K562 (cell line): ENCODE measurements around the gene KRTCAP2. TPM values are rescaled to one million over a fixed set of nuclear protein-coding genes. Genes with fewer than 3 reads are reported as not detected.
A peak's percentile ranks its signal among the peaks of the same experiment; 100 is the strongest.

Experiments used
- ATAC-seq: fragments of 200-7000 bp; cut with Tn5 transposase; 3 replicates; pipeline ENCODE4 v1.9.1; 2020; ENCODE audit warnings: moderate library complexity
- BruUV-seq: library from RNA; stranded (reverse); fragments of 400-500 nt; replicated peaks from 2 replicates; lab custom pipeline; 2021; lab: Mats Ljungman, UMichigan
- CTCF ChIA-PET: fragments of 300-600 bp; formaldehyde crosslinking; extraction: SDS; loops from one replicate; lab custom pipeline; 2021; ENCODE audit warnings: low intra/inter-chr PET ratio; lab: Yijun Ruan, JAX
- POLR2A ChIA-PET: fragments of 300-600, 350-650 bp; sonication (Branson Sonifier 250); formaldehyde crosslinking; extraction: SDS; loops from one replicate; lab custom pipeline; 2021; ENCODE audit warnings: antibody characterized with exemption, inconsistent platforms; lab: Yijun Ruan, JAX
- DNase-seq, 4 experiments: peaks; one replicate each; pipeline versions ENCODE4 v3.0.0 to v3.0.0-alpha.2; 2011 to 2018; ENCODE audit warnings: low spot score in 3 of 4, mixed read lengths in 3 of 4; ENCODE audit errors: extremely low read depth in 1 of 4
- FAIRE-seq: peaks from 2 replicates; lab custom pipeline; 2011; peaks lifted over from hg19 to GRCh38; lab: Jason Lieb, UNC
- H2AFZ ChIP-seq: 2 replicates; pipeline ENCODE4 v1.6.0; 2011; ENCODE audit warnings: low read depth, low read length, control low read depth, inconsistent platforms
- H3K27ac ChIP-seq: fragments of 200-600 bp; 3 replicates; pipeline ENCODE4 v1.8.0; 2011; ENCODE audit warnings: low read depth, mild to moderate bottlenecking, control low read depth, inconsistent platforms, low read length, moderate library complexity, mixed read lengths; ENCODE audit errors: extremely low read depth
- H3K27me3 ChIP-seq, 2 experiments: fragments of 300-600 bp in 1 of 2; 2 replicates in 1 of 2; 3 replicates in 1 of 2; pipeline versions ENCODE4 v1.6.0 to v1.8.0; 2011; ENCODE audit warnings: inconsistent platforms in 2 of 2, low read length in 2 of 2, mild to moderate bottlenecking in 1 of 2, mixed read lengths in 1 of 2, moderate library complexity in 1 of 2; ENCODE audit not compliant: control insufficient read depth in 2 of 2, insufficient read depth in 2 of 2
- H3K36me3 ChIP-seq: fragments of 300-600 bp; 3 replicates; pipeline ENCODE4 v1.8.0; 2011; ENCODE audit warnings: mild to moderate bottlenecking, low read length, inconsistent platforms; ENCODE audit not compliant: control insufficient read depth, insufficient read depth
- H3K4me1 ChIP-seq, 2 experiments: fragments of 200-600 bp in 1 of 2; replicated peaks in 1 of 2; 2 replicates in 1 of 2; 3 replicates in 1 of 2; pipeline versions ENCODE4 v1.5.1 to v1.8.0; 2011; ENCODE audit warnings: inconsistent platforms in 2 of 2, low read length in 2 of 2, mild to moderate bottlenecking in 1 of 2, mixed read lengths in 1 of 2, moderate library complexity in 1 of 2; ENCODE audit not compliant: control insufficient read depth in 2 of 2, insufficient read depth in 2 of 2
- H3K4me2 ChIP-seq: 2 replicates; pipeline ENCODE4 v1.6.1; 2011; ENCODE audit warnings: low read length, control low read depth, inconsistent platforms, mixed read lengths; ENCODE audit not compliant: insufficient read depth
- H3K4me3 ChIP-seq: fragments of 200-600 bp; sonication (generic), shearing (Covaris generic); 2 replicates; pipeline ENCODE4 v1.5.1; 2016; ENCODE audit warnings: control low read depth, inconsistent platforms
- H3K79me2 ChIP-seq: fragments of 200-600 bp; 3 replicates; pipeline ENCODE4 v1.8.0; 2011; ENCODE audit warnings: low read length, inconsistent platforms; ENCODE audit not compliant: control insufficient read depth, insufficient read depth
- H3K9ac ChIP-seq, 2 experiments: 2 replicates each; pipeline versions ENCODE4 v1.6.0 to v1.6.1; 2011; ENCODE audit warnings: low read depth in 2 of 2, low read length in 2 of 2, control low read depth in 1 of 2, inconsistent platforms in 1 of 2, mild to moderate bottlenecking in 1 of 2, mixed read lengths in 1 of 2; ENCODE audit not compliant: insufficient read depth in 1 of 2
- H3K9me1 ChIP-seq: one replicate; pipeline ENCODE4 v1.6.0; 2011; ENCODE audit warnings: inconsistent platforms, mild to moderate bottlenecking, low read length, moderate library complexity; ENCODE audit not compliant: control insufficient read depth, insufficient read depth
- H3K9me3 ChIP-seq: replicated peaks from 2 replicates; pipeline ENCODE4 v1.5.1; 2011; ENCODE audit warnings: low read depth, low read length, inconsistent platforms; ENCODE audit not compliant: control insufficient read depth, insufficient read depth
- H4K20me1 ChIP-seq: replicated peaks from 2 replicates; pipeline ENCODE4 v1.6.1; 2011; ENCODE audit warnings: low read length, inconsistent platforms, mixed read lengths; ENCODE audit not compliant: control insufficient read depth, insufficient read depth
- ELF4 ChIP-seq: fragments of 450-650 bp; formaldehyde crosslinking; IDR thresholded peaks from 2 replicates; pipeline ENCODE4 v1.4.0; 2022; ENCODE audit warnings: missing genetic modification characterization
- KAT2B ChIP-seq: IDR thresholded peaks from one replicate; pipeline ENCODE4 v1.6.1; 2012; ENCODE audit warnings: low read depth, mild to moderate bottlenecking, control low read depth, inconsistent platforms, low read length, moderate library complexity
- KDM2B ChIP-seq: fragments of 250-450 bp; sonication (Bioruptor Pico); IDR thresholded peaks from 2 replicates; pipeline ENCODE4 v1.8.0; 2021; ENCODE audit warnings: mild to moderate bottlenecking, moderate library complexity
- MAFF ChIP-seq: IDR thresholded peaks from 2 replicates; pipeline ENCODE4 v1.6.1; 2012; ENCODE audit warnings: low read length, improper control_type of control experiment
- ZBTB1 ChIP-seq: sonication (generic); formaldehyde crosslinking; IDR thresholded peaks from 2 replicates; pipeline ENCODE4 v1.8.1; 2023; ENCODE audit warnings: missing genetic modification reagents, low read depth, mild to moderate bottlenecking, borderline replicate concordance
- ZC3H4 ChIP-seq: sonication (generic); formaldehyde crosslinking; IDR thresholded peaks from 2 replicates; pipeline ENCODE4 v1.9.0; 2021; ENCODE audit warnings: missing genetic modification reagents, borderline replicate concordance
- ZNF121 ChIP-seq: sonication (generic); formaldehyde crosslinking; conservative IDR thresholded peaks from 2 replicates; pipeline ENCODE4 v1.8.0; 2022; ENCODE audit warnings: missing genetic modification reagents
- ZNF133 ChIP-seq: fragments of 250-450 bp; sonication (Bioruptor Pico); IDR thresholded peaks from 2 replicates; pipeline ENCODE4 v1.4.0; 2020; ENCODE audit warnings: mild to moderate bottlenecking
- WGBS: fragments of 100-300 bp; shearing (Covaris generic); methylation state at CpG from one replicate; pipeline ENCODE4 v1.1.6; 2016; ENCODE audit warnings: low coverage, mixed read lengths; ENCODE audit not compliant: insufficient coverage; ENCODE audit errors: missing lambda C conversion rate; 5-methylcytosine and 5-hydroxymethylcytosine counted together
- in situ Hi-C: fragments of 300-500 bp; cut with MboI; formaldehyde crosslinking; loops from 4 replicates; pipeline ENCODE4 v1.15.0; 2018; ENCODE audit warnings: inconsistent platforms, mixed read lengths
- intact Hi-C: fragments of 100-400 bp; cut with micrococcal nuclease; formaldehyde crosslinking; loops from 2 replicates; pipeline ENCODE4 v1.14.2; 2022
- polyA plus RNA-seq, 8 experiments: library from polyadenylated mRNA; depleted of rRNA in 4 of 8; stranded (reverse) in 5 of 8; unstranded in 3 of 8; fragments of >200 nt; fragmentation: Nextera tagmentation in 2 of 8; fragmentation: Illumina TruSeq in 1 of 8; extraction: Ambion mirVana in 2 of 8; extraction: Trizol in 1 of 8; gene quantifications; 2 replicates each; pipeline versions ENCODE4 v1.2.1 to v1.2.3, GENCODE V29; 2011 to 2014; ENCODE audit warnings: inconsistent platforms in 1 of 8, missing spikeins in 1 of 8
- total RNA-seq, 7 experiments: library from RNA; depleted of rRNA in 6 of 7; stranded (reverse); fragments of >200 nt in 6 of 7; fragmentation: Illumina TruSeq in 2 of 7; extraction: Trizol in 2 of 7; gene quantifications; 2 replicates each; pipeline versions ENCODE4 v1.2.1 to v1.2.3, GENCODE V29; 2011 to 2021; ENCODE audit warnings: low replicate concordance in 1 of 7
- TF ChIP-seq, protein P1 (sequence below): sonication (generic); formaldehyde crosslinking; IDR thresholded peaks from 2 replicates; pipeline ENCODE4 v1.9.0; 2022; ENCODE audit warnings: mild to moderate bottlenecking, missing genetic modification reagents
- TF ChIP-seq, protein P2 (sequence below): fragments of 250-450 bp; sonication (Bioruptor Pico); IDR thresholded peaks from 2 replicates; pipeline ENCODE4 v1.4.0; 2020; ENCODE audit warnings: mild to moderate bottlenecking
- TF ChIP-seq, protein P3 (sequence below), 2 experiments: fragments of 200-800 bp in 1 of 2; sonication (Bioruptor generic) in 1 of 2; sonication (generic) in 1 of 2; formaldehyde crosslinking in 1 of 2; IDR thresholded peaks in 1 of 2; conservative IDR thresholded peaks in 1 of 2; 2 replicates each; pipeline versions ENCODE4 v1.5.0 to v1.6.1; 2016 to 2020; ENCODE audit warnings: missing compliant biosample characterization in 1 of 2, missing genetic modification characterization in 1 of 2, missing genetic modification reagents in 1 of 2
- TF ChIP-seq, protein P4 (sequence below): fragments of 250-450 bp; sonication (Bioruptor Pico); IDR thresholded peaks from 2 replicates; pipeline ENCODE4 v1.5.1; 2021; ENCODE audit warnings: mild to moderate bottlenecking

KRTCAP2 gene
- total and polyA plus RNA-seq, 9 of the 15 experiments (the other 6 are each of a cell fraction or from before 2014, with no cell fraction given), result 126 to 436 (median 244) TPM

DNA sequence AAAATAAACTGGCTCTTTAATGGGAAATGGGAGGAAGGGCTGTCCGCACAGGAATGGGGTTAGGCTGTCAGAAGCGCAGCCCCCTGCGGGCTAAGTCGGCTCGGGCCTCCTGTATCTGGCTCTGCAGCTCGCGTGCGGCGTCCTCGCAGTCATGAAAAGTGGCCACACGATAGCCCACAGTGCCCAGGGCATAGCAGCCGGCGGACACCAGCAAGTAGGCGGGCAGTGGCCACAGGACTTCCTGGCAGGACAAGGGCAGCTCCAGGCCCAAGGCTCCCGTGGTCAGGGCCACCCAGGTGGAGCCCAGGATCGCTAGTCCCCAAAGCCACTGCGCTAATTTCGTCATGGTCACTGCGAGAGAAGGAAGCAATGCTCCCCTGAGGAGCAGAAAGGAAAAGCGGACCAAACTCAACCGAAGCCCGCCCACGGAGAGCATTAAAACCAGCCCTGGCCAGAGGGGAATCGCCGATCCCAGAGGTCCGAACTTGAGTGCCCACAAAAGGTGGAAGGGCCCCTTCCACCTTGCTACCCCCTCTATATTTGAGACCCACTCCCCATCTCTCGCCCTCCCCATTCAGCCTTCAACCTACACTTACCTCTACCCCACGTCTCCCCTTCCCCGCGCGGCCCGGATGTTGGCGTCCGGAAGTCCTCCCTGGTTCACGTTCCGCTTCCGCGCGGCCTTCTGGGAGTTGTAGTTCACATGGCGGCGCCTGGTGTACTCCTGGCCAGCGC lies 33.0 kb downstream of the KRTCAP2 start, which contains the start of gene DPM3 (continued):
- TF ChIP-seq, protein P1, sequence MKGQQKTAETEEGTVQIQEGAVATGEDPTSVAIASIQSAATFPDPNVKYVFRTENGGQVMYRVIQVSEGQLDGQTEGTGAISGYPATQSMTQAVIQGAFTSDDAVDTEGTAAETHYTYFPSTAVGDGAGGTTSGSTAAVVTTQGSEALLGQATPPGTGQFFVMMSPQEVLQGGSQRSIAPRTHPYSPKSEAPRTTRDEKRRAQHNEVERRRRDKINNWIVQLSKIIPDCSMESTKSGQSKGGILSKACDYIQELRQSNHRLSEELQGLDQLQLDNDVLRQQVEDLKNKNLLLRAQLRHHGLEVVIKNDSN, result peak; percentile 4; the same call in 1 of the 2 replicates
- TF ChIP-seq, protein P2, sequence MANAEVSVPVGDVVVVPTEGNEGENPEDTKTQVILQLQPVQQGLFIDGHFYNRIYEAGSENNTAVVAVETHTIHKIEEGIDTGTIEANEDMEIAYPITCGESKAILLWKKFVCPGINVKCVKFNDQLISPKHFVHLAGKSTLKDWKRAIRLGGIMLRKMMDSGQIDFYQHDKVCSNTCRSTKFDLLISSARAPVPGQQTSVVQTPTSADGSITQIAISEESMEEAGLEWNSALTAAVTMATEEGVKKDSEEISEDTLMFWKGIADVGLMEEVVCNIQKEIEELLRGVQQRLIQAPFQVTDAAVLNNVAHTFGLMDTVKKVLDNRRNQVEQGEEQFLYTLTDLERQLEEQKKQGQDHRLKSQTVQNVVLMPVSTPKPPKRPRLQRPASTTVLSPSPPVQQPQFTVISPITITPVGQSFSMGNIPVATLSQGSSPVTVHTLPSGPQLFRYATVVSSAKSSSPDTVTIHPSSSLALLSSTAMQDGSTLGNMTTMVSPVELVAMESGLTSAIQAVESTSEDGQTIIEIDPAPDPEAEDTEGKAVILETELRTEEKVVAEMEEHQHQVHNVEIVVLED, result peak; percentile 71
- TF ChIP-seq ZNF121, result no peak

DNA sequence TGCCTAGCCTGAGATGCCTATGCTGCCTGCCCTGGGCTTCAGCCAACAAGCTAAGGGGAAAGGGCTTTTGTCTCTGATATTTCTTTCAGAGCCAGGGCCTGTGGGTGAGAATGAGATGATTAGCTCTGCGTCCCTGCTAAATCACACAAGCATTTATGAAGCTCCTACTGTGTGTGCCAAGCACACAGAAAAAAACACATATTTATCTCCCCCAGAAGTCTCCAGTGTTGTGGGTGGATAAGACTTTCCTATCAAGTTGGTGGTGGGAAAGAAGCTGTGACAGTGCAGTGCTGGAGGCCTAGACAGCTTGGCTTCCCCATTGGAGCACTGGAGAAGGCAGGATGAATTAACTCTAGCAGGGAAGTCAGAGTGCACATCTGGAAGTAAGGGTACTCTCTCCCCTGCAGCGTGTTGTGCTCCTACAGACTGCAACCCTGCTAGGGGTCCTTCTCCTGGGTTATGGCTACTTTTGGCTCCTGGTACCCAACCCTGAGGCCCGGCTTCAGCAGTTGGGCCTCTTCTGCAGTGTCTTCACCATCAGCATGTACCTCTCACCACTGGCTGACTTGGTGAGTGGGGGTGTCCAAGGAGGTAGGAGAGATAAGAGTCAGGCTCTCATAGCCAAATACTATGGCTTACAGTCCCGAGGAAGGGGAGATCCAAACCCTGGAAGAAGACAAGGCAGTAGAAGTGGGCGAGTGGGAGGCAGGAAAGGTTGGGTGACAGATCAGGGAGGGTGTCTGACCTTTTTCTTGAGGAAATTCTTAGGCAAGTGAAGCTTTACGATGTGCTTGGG lies 35.8 kb downstream of the KRTCAP2 start:
- Histone ChIP-seq H4K20me1 (no peaks in the 10 kb centered on the region), H2AFZ (no peak overlapping the region), H3K4me3 (peak overlapping the region; percentile 82; the same call in 1 of the 2 replicates), H3K27me3 (no peaks in the 10 kb centered on the region), H3K36me3 (peaks cover 39% of the 10 kb centered on the region), H3K9me3 (peaks cover 7% of the 10 kb centered on the region; the same call in 1 of the 2 replicates), H3K27ac (peak overlapping the region; percentile 70), H3K9ac (peak overlapping the region; percentile 85 to 91), H3K79me2 (peaks cover 51% of the 10 kb centered on the region), H3K9me1 (no peaks in the 10 kb centered on the region), H3K4me1 (peaks cover 41 to 67% of the 10 kb centered on the region in 2 experiments), H3K4me2 (peak overlapping the region; percentile 84)
- FAIRE-seq (peak; percentile 92), ATAC-seq (peak; percentile 29), DNase-seq (peak; percentile 56 to 86 (median 70))
- WGBS, result 4% methylated on average over 6 of the region's 6 CpGs
- no TSS peak for BruUV-seq
- CTCF ChIA-PET, result no interaction called here
- in situ Hi-C loops (no loop called here), intact Hi-C loops (no loop called here)
- POLR2A ChIA-PET, result interaction anchor here (0.6 to 1.9 kb wide), 12 partner anchors 9 to 574 kb away, joined by 3 to 5 read pairs (median 3); partner anchors contain the start of gene EFNA1
- TF ChIP-seq, protein P3, sequence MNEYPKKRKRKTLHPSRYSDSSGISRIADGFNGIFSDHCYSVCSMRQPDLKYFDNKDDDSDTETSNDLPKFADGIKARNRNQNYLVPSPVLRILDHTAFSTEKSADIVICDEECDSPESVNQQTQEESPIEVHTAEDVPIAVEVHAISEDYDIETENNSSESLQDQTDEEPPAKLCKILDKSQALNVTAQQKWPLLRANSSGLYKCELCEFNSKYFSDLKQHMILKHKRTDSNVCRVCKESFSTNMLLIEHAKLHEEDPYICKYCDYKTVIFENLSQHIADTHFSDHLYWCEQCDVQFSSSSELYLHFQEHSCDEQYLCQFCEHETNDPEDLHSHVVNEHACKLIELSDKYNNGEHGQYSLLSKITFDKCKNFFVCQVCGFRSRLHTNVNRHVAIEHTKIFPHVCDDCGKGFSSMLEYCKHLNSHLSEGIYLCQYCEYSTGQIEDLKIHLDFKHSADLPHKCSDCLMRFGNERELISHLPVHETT (CRISPR knock-in tag; conservative IDR thresholded peaks at IDR 0.05 in 1 of 2, IDR thresholded peaks at IDR 0.05 in 1 of 2), result peak in 1 of 2 experiments; percentile 47; a peak in 1 of 4 replicates
- TF ChIP-seq ZC3H4 (no peak), ZNF133 (CRISPR knock-in tag) (no peak), KDM2B (CRISPR knock-in tag) (no peak), MAFF (no peak), ELF4 (CRISPR knock-in tag) (no peak), KAT2B (no peak), ZBTB1 (CRISPR knock-in tag) (no peak)
- TF ChIP-seq, protein P4, sequence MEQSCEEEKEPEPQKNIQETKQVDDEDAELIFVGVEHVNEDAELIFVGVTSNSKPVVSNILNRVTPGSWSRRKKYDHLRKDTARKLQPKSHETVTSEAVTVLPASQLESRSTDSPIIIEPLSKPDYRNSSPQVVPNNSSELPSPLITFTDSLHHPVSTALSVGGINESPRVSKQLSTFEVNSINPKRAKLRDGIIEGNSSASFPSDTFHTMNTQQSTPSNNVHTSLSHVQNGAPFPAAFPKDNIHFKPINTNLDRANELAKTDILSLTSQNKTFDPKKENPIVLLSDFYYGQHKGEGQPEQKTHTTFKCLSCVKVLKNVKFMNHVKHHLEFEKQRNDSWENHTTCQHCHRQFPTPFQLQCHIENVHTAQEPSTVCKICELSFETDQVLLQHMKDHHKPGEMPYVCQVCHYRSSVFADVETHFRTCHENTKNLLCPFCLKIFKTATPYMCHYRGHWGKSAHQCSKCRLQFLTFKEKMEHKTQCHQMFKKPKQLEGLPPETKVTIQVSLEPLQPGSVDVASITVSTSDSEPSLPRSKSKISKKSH (CRISPR knock-in tag), result no peak
